ENCODE data around the gene MTMR8.

Gene MTMR8

GRCh38 chrX:64321507-64321906 is 73.7 kb downstream of the MTMR8 start:
- no peak for DNase-seq (ENCODE audit: extremely low read depth in 1 of 2, low read depth in 1 of 2)

DNA sequence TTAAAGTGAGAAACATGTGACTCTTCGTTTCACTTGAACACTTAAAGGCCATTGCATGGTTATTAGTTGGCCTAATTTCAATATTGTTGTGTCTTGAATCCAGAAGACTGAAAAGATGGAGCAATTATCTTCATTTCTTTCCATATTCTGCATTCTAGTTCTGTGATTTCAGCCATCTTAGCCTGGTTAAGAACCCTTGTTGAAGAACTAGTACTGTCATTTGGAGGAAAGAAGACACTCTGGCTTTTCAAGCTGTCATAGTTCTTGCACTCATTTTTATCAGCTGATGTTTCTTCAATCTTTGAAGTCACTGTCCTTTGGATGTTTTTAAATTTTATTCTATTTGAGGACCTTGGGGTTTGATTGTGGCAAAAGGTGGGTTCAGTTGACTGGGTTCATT is 81.6 kb downstream of the MTMR8 start:
- DNase-seq (ENCODE audit: extremely low read depth in 1 of 2, low read depth in 1 of 2), result no peak

- DNase-seq (ENCODE audit: extremely low read depth in 1 of 2, low read depth in 1 of 2), result no peak
Observed at GRCh38 chrX:64306712-64307111, 88.5 kb downstream of the MTMR8 start.

DNA sequence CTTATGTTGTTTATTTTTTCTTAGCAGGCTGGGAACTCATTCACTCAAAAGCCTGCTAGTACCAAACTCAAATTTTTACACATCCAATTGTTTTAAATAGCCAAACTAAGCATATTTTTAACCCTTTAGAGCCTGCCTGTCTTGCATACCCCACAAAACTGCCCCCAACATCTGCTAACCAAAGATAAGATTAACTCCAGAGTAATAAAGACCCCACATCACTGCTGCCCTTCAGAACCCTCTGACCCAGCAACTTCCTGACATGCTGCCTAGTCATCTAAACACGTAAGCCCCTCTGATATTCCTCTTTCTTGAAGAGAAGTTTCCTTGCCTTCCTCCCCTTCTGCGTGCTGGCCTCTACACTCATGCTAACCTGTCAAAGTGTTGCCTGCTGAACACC is 104.1 kb downstream of the MTMR8 start:
- DNase-seq (ENCODE audit: extremely low read depth in 1 of 2, low read depth in 1 of 2), result no peak

GRCh38 chrX:64265265-64265664 is 130.0 kb downstream of the MTMR8 start:
- no peak for DNase-seq (ENCODE audit: extremely low read depth in 1 of 2, low read depth in 1 of 2)

- DNase-seq (ENCODE audit: extremely low read depth in 1 of 2, low read depth in 1 of 2), result no peak
Observed at GRCh38 chrX:64230123-64230970, 164.9 kb downstream of the MTMR8 start, which contains the start of gene ASB12. TSS of gene ASB12 (minus strand) at chrX:64230607. CDS start at chrX:64225650, 4,957 bp downstream.

DNA sequence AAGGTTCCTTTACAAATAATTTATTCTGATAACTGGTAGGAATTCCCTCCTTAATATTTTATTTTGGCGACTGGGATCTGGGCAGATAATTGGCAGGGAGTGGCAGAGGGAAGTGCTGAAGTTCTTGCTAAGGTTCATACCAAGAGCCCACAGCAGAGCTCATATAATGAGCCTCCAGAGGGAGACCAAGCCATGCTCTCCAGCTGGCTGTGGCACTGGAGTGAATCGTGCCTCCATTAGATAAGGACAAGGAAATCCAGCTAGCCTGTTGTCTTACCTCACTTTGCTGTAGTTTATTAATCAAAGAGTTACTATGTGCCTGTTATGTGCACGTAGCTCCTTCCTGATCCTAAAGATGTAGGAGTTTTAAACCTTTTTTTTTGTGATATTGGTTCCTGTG is 166.1 kb downstream of the MTMR8 start:
- DNase-seq (ENCODE audit: extremely low read depth in 1 of 2, low read depth in 1 of 2), result no peak
